SK-N-SH (cell line): ENCODE measurements around the gene ARHGAP10. TPM values are rescaled to one million over a fixed set of nuclear protein-coding genes. Genes with fewer than 3 reads are reported as not detected.

ENCODE experiments used
- CTCF ChIA-PET: fragments of 300-600, 350-600 bp; formaldehyde crosslinking; extraction: SDS; loops from one replicate; lab custom pipeline; 2021; lab: Yijun Ruan, JAX
- POLR2A ChIA-PET: fragments of 350-600 bp; sonication (Branson Sonifier 250); formaldehyde crosslinking; extraction: SDS; loops from one replicate; lab custom pipeline; 2020; ENCODE audit warnings: antibody characterized with exemption, inconsistent platforms; lab: Yijun Ruan, JAX
- DNase-seq: peaks from one replicate; pipeline ENCODE4 v3.0.0; 2012
- H2AFZ ChIP-seq: fragments of 200-600 bp; sonication (generic); 2 replicates; pipeline ENCODE4 v1.8.1; 2016; ENCODE audit warnings: antibody characterized with exemption, mild to moderate bottlenecking, low read depth
- H3F3A ChIP-seq: fragments of 200-600 bp; sonication (generic); replicated peaks from 2 replicates; pipeline ENCODE3; 2016; ENCODE audit warnings: antibody characterized with exemption, mild to moderate bottlenecking; ENCODE audit not compliant: insufficient read depth
- H3K27ac ChIP-seq, 2 experiments: fragments of 200-500 bp in 1 of 2; fragments of 200-600 bp in 1 of 2; sonication (Bioruptor generic) in 1 of 2; sonication (generic), shearing (Covaris generic) in 1 of 2; 2 replicates each; pipeline versions ENCODE4 v1.5.1 to v1.6.1; 2014 to 2016; ENCODE audit warnings: low read depth in 2 of 2, inconsistent platforms in 1 of 2, low read length in 1 of 2, mild to moderate bottlenecking in 1 of 2, mixed read lengths in 1 of 2
- H3K27me3 ChIP-seq: fragments of 200-600 bp; sonication (generic), shearing (Covaris generic); 2 replicates; pipeline ENCODE4 v1.6.1; 2016; ENCODE audit warnings: mixed run types; ENCODE audit not compliant: insufficient read depth
- H3K36me3 ChIP-seq, 2 experiments: fragments of 200-500 bp in 1 of 2; fragments of 200-600 bp in 1 of 2; sonication (Bioruptor generic) in 1 of 2; sonication (generic) in 1 of 2; replicated peaks in 1 of 2; 2 replicates each; pipeline versions ENCODE3 to v1.5.1; 2014 to 2016; ENCODE audit warnings: low read length in 1 of 2, mild to moderate bottlenecking in 1 of 2; ENCODE audit not compliant: insufficient read depth in 2 of 2, control insufficient read depth in 1 of 2
- H3K4me1 ChIP-seq, 2 experiments: fragments of 200-500 bp in 1 of 2; fragments of 200-600 bp in 1 of 2; sonication (Bioruptor generic) in 1 of 2; sonication (generic), shearing (Covaris generic) in 1 of 2; 2 replicates each; pipeline versions ENCODE4 v1.5.1 to v1.6.1; 2014 to 2016; ENCODE audit warnings: low read depth in 1 of 2, low read length in 1 of 2, mixed run types in 1 of 2; ENCODE audit not compliant: insufficient read depth in 2 of 2, control insufficient read depth in 1 of 2
- H3K4me2 ChIP-seq: fragments of 200-600 bp; sonication (generic), shearing (Covaris generic); 2 replicates; pipeline ENCODE4 v1.6.1; 2017; ENCODE audit warnings: mixed run types
- H3K4me3 ChIP-seq, 2 experiments: fragments of 200-500 bp in 1 of 2; fragments of 200-600 bp in 1 of 2; sonication (Bioruptor generic) in 1 of 2; sonication (generic), shearing (Covaris generic) in 1 of 2; 2 replicates each; pipeline versions ENCODE4 v1.5.1 to v1.8.1; 2014 to 2016; ENCODE audit warnings: low read depth in 2 of 2, inconsistent platforms in 1 of 2, low read length in 1 of 2, mild to moderate bottlenecking in 1 of 2, mixed read lengths in 1 of 2, moderate library complexity in 1 of 2
- H3K79me2 ChIP-seq: fragments of 200-600 bp; sonication (generic); 2 replicates; pipeline ENCODE4 v1.8.1; 2017; ENCODE audit warnings: mild to moderate bottlenecking; ENCODE audit not compliant: insufficient read depth
- H3K9ac ChIP-seq: fragments of 200-600 bp; sonication (generic); 2 replicates; pipeline ENCODE4 v1.6.1; 2017; ENCODE audit warnings: mixed run types
- H3K9me2 ChIP-seq: fragments of 200-600 bp; sonication (generic); 2 replicates; pipeline ENCODE4 v1.6.1; 2017; ENCODE audit warnings: mixed run types
- H3K9me3 ChIP-seq: fragments of 200-600 bp; sonication (generic); 2 replicates; pipeline ENCODE4 v1.6.1; 2017; ENCODE audit warnings: mixed run types, mild to moderate bottlenecking, moderate library complexity
- H4K20me1 ChIP-seq: fragments of 200-600 bp; sonication (generic); 2 replicates; pipeline ENCODE4 v1.6.1; 2017; ENCODE audit warnings: mild to moderate bottlenecking, mixed run types; ENCODE audit not compliant: insufficient read depth
- CHD2 ChIP-seq: fragments of 150-350 bp; IDR thresholded peaks from 2 replicates; pipeline ENCODE4 v1.6.1; 2018; ENCODE audit warnings: low read length; ENCODE audit not compliant: partially characterized antibody
- EP300 ChIP-seq, 2 experiments: IDR thresholded peaks; 2 replicates each; pipeline versions ENCODE4 v1.4.0 to v1.6.1; 2012; ENCODE audit warnings: borderline replicate concordance in 1 of 2, low read depth in 1 of 2, low read length in 1 of 2
- FOXJ3 ChIP-seq: sonication (generic); formaldehyde crosslinking; IDR thresholded peaks from 2 replicates; pipeline ENCODE4 v1.5.1; 2020; ENCODE audit warnings: mild to moderate bottlenecking, missing genetic modification reagents
- FOXM1 ChIP-seq: IDR thresholded peaks from 2 replicates; pipeline ENCODE4 v1.4.0; 2012; ENCODE audit warnings: low read depth, mild to moderate bottlenecking
- GABPA ChIP-seq: IDR thresholded peaks from 2 replicates; pipeline ENCODE4 v1.4.0; 2012; ENCODE audit warnings: low read depth, mild to moderate bottlenecking
- GATA2 ChIP-seq: sonication (generic); formaldehyde crosslinking; IDR thresholded peaks from 2 replicates; pipeline ENCODE4 v1.5.0; 2020; ENCODE audit warnings: mild to moderate bottlenecking, missing genetic modification reagents
- IRF3 ChIP-seq: fragments of 150-350 bp; IDR thresholded peaks from 2 replicates; pipeline ENCODE4 v1.6.1; 2016; ENCODE audit warnings: mild to moderate bottlenecking, low read depth, low read length
- MXI1 ChIP-seq: IDR thresholded peaks from 2 replicates; pipeline ENCODE4 v1.6.1; 2012; ENCODE audit warnings: mild to moderate bottlenecking, low read depth, low read length, improper control_type of control experiment
- NRF1 ChIP-seq: IDR thresholded peaks from 2 replicates; pipeline ENCODE4 v1.6.1; 2012; ENCODE audit warnings: low read depth, mild to moderate bottlenecking, low read length
- POLR2AphosphoS5 ChIP-seq: IDR thresholded peaks from 2 replicates; pipeline ENCODE4 v1.6.1; 2012; ENCODE audit warnings: low read depth, low read length
- REST ChIP-seq: IDR thresholded peaks from 2 replicates; pipeline ENCODE4 v1.6.1; 2012; ENCODE audit warnings: mild to moderate bottlenecking, low read depth, low read length, moderate library complexity
- RFX5 ChIP-seq: IDR thresholded peaks from 2 replicates; pipeline ENCODE4 v1.6.1; 2012; ENCODE audit warnings: mild to moderate bottlenecking, improper control_type of control experiment, low read length
- RXRA ChIP-seq: IDR thresholded peaks from 2 replicates; pipeline ENCODE4 v1.4.0; 2012; ENCODE audit warnings: low read depth, mild to moderate bottlenecking, borderline replicate concordance
- TAF1 ChIP-seq: IDR thresholded peaks from 2 replicates; pipeline ENCODE4 v1.6.1; 2012; ENCODE audit warnings: low read depth, mild to moderate bottlenecking, low read length, moderate library complexity, borderline replicate concordance
- USF1 ChIP-seq: IDR thresholded peaks from 2 replicates; pipeline ENCODE4 v1.4.0; 2012; ENCODE audit warnings: low read depth, borderline replicate concordance
- ZBTB33 ChIP-seq: IDR thresholded peaks from 2 replicates; pipeline ENCODE4 v1.4.0; 2012; ENCODE audit warnings: low read depth, borderline replicate concordance
- WGBS: methylation state at CpG from one replicate; pipeline ENCODE4 v1.1.6; 2017; ENCODE audit warnings: low lambda C conversion rate; 5-methylcytosine and 5-hydroxymethylcytosine counted together
- polyA plus RNA-seq, 3 experiments: library from polyadenylated mRNA; depleted of rRNA; stranded (reverse); fragments of >200 nt; gene quantifications; 2 replicates each; pipeline ENCODE4 v1.2.3, GENCODE V29; 2012

ARHGAP10 gene
- polyA plus RNA-seq, 1 of the 3 experiments (the other 2 are of a cell fraction), result 15.1 TPM

GRCh38 chr4:148065075-148065474, 333.2 kb downstream of the ARHGAP10 start:
- Histone ChIP-seq H3K9me3 (no peaks in the 10 kb centered on the region), H3K4me1 (peaks cover 0 to 32% of the 10 kb centered on the region in 2 experiments; a peak in 2 of 4 replicates), H3K4me2 (no peak overlapping the region), H3K79me2 (no peaks in the 10 kb centered on the region; the same call in 1 of the 2 replicates), H4K20me1 (0 out of 2 replicates have a peak, but pooled peaks cover 7% of the 10 kb centered on the region), H3K36me3 (peaks cover 3 to 22% of the 10 kb centered on the region in 2 experiments), H3K27ac (no peak overlapping the region), H3K27me3 (no peaks in the 10 kb centered on the region), H3K4me3 (no peak overlapping the region), H3K9me2 (no peaks in the 10 kb centered on the region), H2AFZ (no peak overlapping the region), H3K9ac (no peak overlapping the region), H3F3A (no peaks in the 10 kb centered on the region)
- ChIA-PET CTCF (no interaction called here), POLR2A (no interaction called here)
- WGBS, result 88% methylated on average over 5 of the region's 5 CpGs
- no peak for DNase-seq
- TF ChIP-seq USF1 (no peak), RXRA (no peak), MXI1 (no peak), ZBTB33 (no peak), GATA2 (no peak), NRF1 (no peak), TAF1 (no peak), FOXJ3 (no peak), REST (no peak), CHD2 (no peak), FOXM1 (no peak), RFX5 (no peak), GABPA (no peak), IRF3 (no peak), POLR2AphosphoS5 (no peak), EP300 (IDR thresholded peaks at IDR 0.05; ENCODE audit: borderline replicate concordance in 1 of 2, low read depth in 1 of 2, low read length in 1 of 2) (no peak)
